GM12801 (cell line): ENCODE results near the gene APOC1.

Source experiments
- CTCF ChIP-seq: IDR thresholded peaks from one replicate; pipeline ENCODE4 v1.5.1; 2011; ENCODE audit warnings: control low read depth; ENCODE audit not compliant: insufficient read length; ENCODE audit errors: extremely low read depth

APOC1 gene

GRCh38 chr19:44943801-44944249, 29.4 kb downstream of the APOC1 start:
- no peak for TF ChIP-seq CTCF

GRCh38 chr19:44947041-44947581, 32.7 kb downstream of the APOC1 start:
- no peak for TF ChIP-seq CTCF

- no peak for TF ChIP-seq CTCF
These were observed 33.8 kb downstream of the APOC1 start for GRCh38 chr19:44948237-44948636.

- no peak for TF ChIP-seq CTCF
These were observed 34.5 kb downstream of the APOC1 start for GRCh38 chr19:44948763-44949374.

- no peak for TF ChIP-seq CTCF
These were observed 35.1 kb downstream of the APOC1 start for GRCh38 chr19:44949550-44949949.

GRCh38 chr19:44951179-44952159, 37.1 kb downstream of the APOC1 start:
- TF ChIP-seq CTCF: no peak

- no peak for TF ChIP-seq CTCF
These were observed 39.9 kb downstream of the APOC1 start for GRCh38 chr19:44954278-44954648.
